Dedifferentiated amniotic fluid mesenchymal stem cell (primary cell): ENCODE data around the gene RPRD1B.

Experiments
- DNase-seq: peaks from one replicate; pipeline ENCODE4 v3.0.0-alpha.2; 2016; ENCODE audit errors: extremely low spot score

RPRD1B gene

DNA sequence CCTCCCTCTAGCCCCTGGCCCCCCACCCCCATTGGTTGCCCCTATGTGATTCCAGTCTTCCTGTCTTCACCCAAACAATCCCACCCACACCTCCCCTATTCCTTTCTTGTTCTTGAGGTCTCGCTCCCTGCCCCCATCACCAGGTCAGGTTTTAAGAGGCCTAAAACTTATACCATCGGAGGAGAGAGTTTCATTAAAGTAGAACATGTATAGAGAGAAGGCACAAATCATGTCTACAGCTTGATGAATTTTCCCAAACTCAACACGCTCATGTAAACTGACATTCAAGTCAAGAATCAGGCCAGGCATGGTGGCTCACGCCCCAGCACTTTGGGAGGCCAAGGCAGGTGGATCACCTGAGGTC, 87.1 kb downstream of the RPRD1B start:
- no peak for DNase-seq

DNA sequence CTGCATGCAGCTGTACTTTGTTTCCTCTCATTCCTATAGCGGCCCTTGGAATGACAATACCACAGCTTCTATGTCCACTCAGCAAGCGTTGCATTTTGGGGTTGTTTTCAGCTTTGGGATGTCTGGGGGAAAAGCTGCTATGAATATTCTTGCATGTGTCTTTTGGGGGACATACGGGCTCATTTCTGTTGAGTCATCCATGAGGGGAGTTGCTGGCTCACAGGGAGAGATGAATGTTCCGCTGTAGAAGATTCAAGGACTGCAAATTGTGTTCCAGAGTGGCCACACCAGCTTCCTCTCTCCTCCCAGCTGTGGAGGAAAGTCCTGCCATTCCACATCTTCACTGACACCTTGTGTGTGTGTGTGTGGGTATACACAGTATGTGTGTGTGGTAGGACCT, 88.2 kb downstream of the RPRD1B start:
- DNase-seq = no peak

GRCh38 chr20:38123021-38123587, 89.6 kb downstream of the RPRD1B start:
- peak; percentile 49 for DNase-seq

- DNase-seq = no peak
Observed at GRCh38 chr20:38125157-38126056, 91.9 kb downstream of the RPRD1B start.

GRCh38 chr20:38126146-38126921, 92.8 kb downstream of the RPRD1B start:
- DNase-seq = no peak

DNA sequence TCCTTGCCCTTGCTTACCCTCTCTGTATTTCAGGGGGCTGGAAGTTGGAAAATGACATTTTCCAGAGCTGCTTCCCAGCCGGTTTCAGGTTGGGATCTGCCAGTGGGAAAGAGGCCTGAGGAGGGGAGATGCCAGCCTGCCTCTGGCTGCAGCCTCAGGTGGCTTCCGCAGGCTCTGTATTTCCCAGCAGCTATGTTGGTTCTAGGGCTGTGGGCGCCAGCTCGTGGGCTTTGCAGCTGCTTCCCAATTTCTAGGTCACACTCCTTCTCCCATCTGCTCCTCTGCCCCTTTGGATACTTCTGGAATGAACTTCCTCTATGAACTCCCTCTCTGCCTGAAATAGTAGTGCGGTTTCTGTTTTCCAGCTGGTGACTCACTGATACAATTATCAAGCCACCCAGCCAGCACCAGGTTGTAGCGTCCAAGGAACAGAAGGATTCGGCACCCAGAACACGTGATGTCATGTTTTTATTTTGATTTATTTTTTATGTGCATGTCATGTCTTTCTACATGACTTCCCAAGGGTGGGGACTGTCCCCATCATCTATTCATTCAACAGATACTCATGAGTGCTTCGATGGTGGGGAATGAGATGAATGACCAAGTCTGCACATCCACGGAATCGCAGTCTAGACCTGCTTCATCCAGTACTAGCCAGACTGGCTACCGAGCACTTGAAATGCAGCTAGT, 93.5 kb downstream of the RPRD1B start:
- peak; percentile 72 for DNase-seq

DNA sequence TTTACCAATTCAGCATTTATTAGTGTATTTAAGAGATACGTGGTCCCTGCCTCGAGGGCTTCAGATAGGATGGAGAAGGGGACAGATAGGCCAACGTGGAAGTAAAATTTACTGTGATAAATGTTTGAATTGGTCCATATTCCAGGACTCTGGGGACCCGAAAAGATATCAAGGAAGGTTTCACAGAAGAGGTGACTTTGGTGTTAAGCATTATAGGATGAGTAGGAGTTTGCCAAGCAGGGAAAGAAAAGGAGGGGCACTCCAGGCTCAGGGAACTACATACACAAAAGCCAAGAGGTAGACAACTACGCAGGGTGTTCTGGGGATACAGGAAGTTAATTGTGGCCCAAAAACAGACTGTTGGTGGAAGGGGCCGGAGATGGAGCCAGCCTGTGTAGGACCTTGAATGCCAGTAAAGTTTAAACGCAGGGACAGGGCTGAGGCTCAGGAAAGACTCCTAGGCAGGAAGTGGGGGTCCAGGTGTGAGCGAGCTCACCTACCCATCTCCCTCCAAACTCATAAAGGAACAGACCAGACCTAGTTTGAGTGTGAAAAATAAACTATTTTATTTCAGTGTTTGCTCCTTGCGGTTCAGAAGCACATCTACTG, 94.5 kb downstream of the RPRD1B start:
- no peak for DNase-seq

DNA sequence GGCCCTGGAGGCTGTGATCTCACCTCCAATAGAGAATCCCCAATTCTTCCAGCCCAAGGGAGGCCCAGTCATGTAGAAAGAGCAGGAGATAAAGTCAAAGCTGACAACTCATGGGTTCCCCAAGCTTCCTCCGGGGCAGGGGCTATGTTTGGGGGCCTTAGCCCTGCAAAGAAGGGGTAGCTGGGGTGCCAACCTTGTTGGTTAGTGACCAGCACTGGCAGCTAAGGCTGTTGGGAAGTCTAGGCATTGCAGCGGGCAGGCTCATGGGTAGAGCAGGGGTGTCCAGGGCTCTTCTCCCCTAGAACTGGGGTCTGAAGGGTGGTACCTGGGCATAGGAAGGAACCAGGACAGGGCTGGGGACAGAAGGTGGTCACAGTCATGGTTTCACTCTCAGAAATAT, 95.1 kb downstream of the RPRD1B start:
- no peak for DNase-seq

GRCh38 chr20:38129248-38129865, 95.8 kb downstream of the RPRD1B start:
- no peak for DNase-seq

GRCh38 chr20:38129893-38130609, 96.5 kb downstream of the RPRD1B start:
- no peak for DNase-seq

- no peak for DNase-seq
Observed at GRCh38 chr20:38130687-38131587, 97.4 kb downstream of the RPRD1B start.

DNA sequence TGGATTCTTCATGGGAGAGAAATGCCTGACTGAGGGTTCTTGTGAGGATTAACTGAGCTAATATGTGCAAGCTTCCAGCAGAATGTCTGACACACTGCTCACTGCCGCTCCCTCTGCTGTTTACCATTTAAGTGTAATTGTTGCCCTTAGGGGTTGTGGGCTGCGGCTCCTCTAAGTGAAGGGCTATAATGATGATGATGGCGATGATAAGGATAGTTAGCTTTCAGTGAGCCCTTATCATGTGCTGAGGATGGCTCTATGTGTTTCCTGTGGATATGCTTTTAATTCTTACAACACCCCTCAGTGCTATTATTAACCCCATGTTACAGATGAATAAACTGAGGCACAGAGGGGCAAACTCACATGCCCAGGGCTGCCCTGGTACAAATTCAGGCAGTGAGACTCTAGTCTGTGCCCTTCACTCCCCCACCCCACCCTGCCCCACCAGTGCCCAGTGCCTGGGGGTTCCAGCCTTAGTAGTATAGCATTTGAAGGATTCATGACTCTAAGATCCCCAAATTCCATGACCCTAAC, 98.1 kb downstream of the RPRD1B start:
- DNase-seq = no peak

- no peak for DNase-seq
Observed at GRCh38 chr20:38132156-38132909, 98.8 kb downstream of the RPRD1B start.

- DNase-seq = no peak
Observed at GRCh38 chr20:38132910-38133501, 99.5 kb downstream of the RPRD1B start.

DNA sequence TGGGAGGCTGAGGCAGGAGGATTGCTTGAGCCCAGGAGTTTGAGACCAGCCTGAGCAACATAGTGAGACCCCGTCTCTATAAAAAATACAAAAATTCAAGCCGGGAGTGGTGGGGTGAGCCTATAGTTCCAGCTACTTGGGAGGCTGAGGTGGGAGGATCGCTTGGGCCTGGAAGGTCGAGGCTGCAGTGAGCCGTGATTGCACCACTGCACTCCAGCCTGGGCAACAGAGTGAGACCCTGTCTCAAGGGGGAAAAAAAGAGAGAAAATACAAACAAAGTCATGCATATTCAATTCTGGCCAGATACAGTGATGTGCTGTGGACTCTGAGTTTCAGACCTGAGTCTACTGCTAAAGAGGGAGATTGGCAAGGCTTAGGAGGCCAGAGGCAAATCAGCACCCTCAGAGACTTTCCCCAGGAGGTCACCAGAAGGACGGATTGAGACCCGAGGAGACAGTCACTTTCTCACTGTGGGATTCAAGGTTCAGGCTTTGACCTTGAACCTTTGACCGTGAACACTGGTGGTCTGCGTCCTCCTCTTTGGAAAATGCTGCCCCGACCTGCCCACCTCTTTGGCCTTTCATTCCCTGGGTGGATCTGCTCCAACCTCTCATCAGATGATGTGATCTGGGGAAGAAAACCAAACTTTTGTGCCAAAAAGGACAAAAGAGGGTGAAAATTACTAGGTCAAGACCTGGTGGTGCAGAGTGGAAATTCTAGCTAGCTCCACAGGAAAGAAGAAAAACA, 100.3 kb downstream of the RPRD1B start:
- DNase-seq = no peak

GRCh38 chr20:38134427-38135270, 101.1 kb downstream of the RPRD1B start:
- peak; percentile 19 for DNase-seq
